H1 (cell line): ENCODE results near the gene RAMACL. TPM values are rescaled to one million over a fixed set of nuclear protein-coding genes. Genes with fewer than 3 reads are reported as not detected.

Experiments
- CTCF ChIA-PET: fragments of 300-600 bp; sonication (Branson Sonifier 250); formaldehyde crosslinking; loops from one replicate; lab custom pipeline; 2021; ENCODE audit not compliant: partially characterized antibody; lab: Charles Lee
- POLR2A ChIA-PET: fragments of 300-600 bp; sonication (Branson Sonifier 250); formaldehyde crosslinking; loops from one replicate; lab custom pipeline; 2021; ENCODE audit warnings: inconsistent platforms; ENCODE audit not compliant: partially characterized antibody; lab: Charles Lee
- DNase-seq, 2 experiments: peaks; one replicate each; pipeline versions ENCODE4 v3.0.0 to v3.0.0-alpha.2; 2010 to 2022; ENCODE audit warnings: low spot score in 2 of 2, low read depth in 1 of 2, mixed read lengths in 1 of 2
- FAIRE-seq: peaks from 2 replicates; lab custom pipeline; 2011; peaks lifted over from hg19 to GRCh38; lab: Jason Lieb, UNC
- H2AFZ ChIP-seq: 2 replicates; pipeline ENCODE4 v1.8.1; 2012; ENCODE audit warnings: low read length, inconsistent platforms
- H2AK5ac ChIP-seq: 2 replicates; pipeline ENCODE4 v1.6.1; 2013; ENCODE audit warnings: low read depth, low read length
- H2BK120ac ChIP-seq: replicated peaks from 2 replicates; pipeline ENCODE3; 2013; ENCODE audit warnings: low read depth, low read length, inconsistent platforms
- H2BK12ac ChIP-seq: 2 replicates; pipeline ENCODE4 v1.6.1; 2013; ENCODE audit warnings: low read depth, low read length
- H2BK15ac ChIP-seq: 2 replicates; pipeline ENCODE4 v1.6.1; 2013; ENCODE audit warnings: low read length
- H2BK20ac ChIP-seq: 2 replicates; pipeline ENCODE4 v1.6.1; 2013; ENCODE audit warnings: low read length
- H2BK5ac ChIP-seq: 2 replicates; pipeline ENCODE4 v1.6.1; 2013; ENCODE audit warnings: low read depth, low read length
- H3K14ac ChIP-seq: 2 replicates; pipeline ENCODE4 v1.6.1; 2013; ENCODE audit warnings: inconsistent platforms; ENCODE audit not compliant: insufficient read length
- H3K18ac ChIP-seq: 2 replicates; pipeline ENCODE4 v1.6.1; 2013; ENCODE audit warnings: low read length; ENCODE audit errors: extremely low read depth
- H3K23ac ChIP-seq: 2 replicates; pipeline ENCODE4 v1.6.1; 2013; ENCODE audit warnings: inconsistent platforms; ENCODE audit not compliant: insufficient read length
- H3K23me2 ChIP-seq: 2 replicates; pipeline ENCODE4 v1.6.1; 2013; ENCODE audit warnings: low read depth, low read length
- H3K27ac ChIP-seq: 2 replicates; pipeline ENCODE4 v1.6.1; 2011; ENCODE audit warnings: low read depth, low read length, inconsistent platforms
- H3K27me3 ChIP-seq, 4 experiments: replicated peaks in 1 of 4; 1 replicate in 1 of 4; 2 replicates in 3 of 4; pipeline versions ENCODE4 v1.6.1 to v1.8.1; 2011 to 2013; ENCODE audit warnings: low read length in 3 of 4, mild to moderate bottlenecking in 3 of 4, inconsistent platforms in 2 of 4, mixed read lengths in 2 of 4, moderate library complexity in 1 of 4; ENCODE audit not compliant: control insufficient read depth in 3 of 4, insufficient read depth in 3 of 4; ENCODE audit errors: extremely low read depth in 1 of 4
- H3K36me3 ChIP-seq, 4 experiments: 2 replicates each; pipeline versions ENCODE4 v1.6.1 to v1.8.1; 2011 to 2013; ENCODE audit warnings: mild to moderate bottlenecking in 4 of 4, low read length in 3 of 4, moderate library complexity in 2 of 4, control low read depth in 1 of 4, inconsistent platforms in 1 of 4; ENCODE audit not compliant: insufficient read depth in 4 of 4, control insufficient read depth in 2 of 4
- H3K4ac ChIP-seq: replicated peaks from 2 replicates; pipeline ENCODE3; 2013; ENCODE audit warnings: low read length, low read depth, mixed read lengths, inconsistent platforms; ENCODE audit not compliant: insufficient read length
- H3K4me1 ChIP-seq, 4 experiments: replicated peaks in 1 of 4; 1 replicate in 1 of 4; 2 replicates in 3 of 4; pipeline versions ENCODE4 v1.6.1 to v1.8.1; 2011 to 2013; ENCODE audit warnings: low read length in 3 of 4, inconsistent platforms in 2 of 4, mixed read lengths in 1 of 4; ENCODE audit not compliant: insufficient read depth in 4 of 4, control insufficient read depth in 3 of 4
- H3K4me2 ChIP-seq, 2 experiments: 2 replicates each; pipeline versions ENCODE4 v1.6.1 to v1.8.1; 2011 to 2013; ENCODE audit warnings: low read depth in 2 of 2, low read length in 2 of 2, control low read depth in 1 of 2, inconsistent platforms in 1 of 2, mild to moderate bottlenecking in 1 of 2; ENCODE audit not compliant: insufficient read depth in 1 of 2
- H3K4me3 ChIP-seq, 4 experiments: fragments of 200-600, 300-600 bp in 1 of 4; sonication (generic), shearing (Covaris generic), sonication (Bioruptor Twin) in 1 of 4; 2 replicates each; pipeline versions ENCODE4 v1.5.1 to v1.8.1; 2011 to 2016; ENCODE audit warnings: low read length in 4 of 4, low read depth in 3 of 4, control low read depth in 2 of 4, inconsistent platforms in 2 of 4, mild to moderate bottlenecking in 2 of 4, mixed read lengths in 1 of 4, moderate library complexity in 1 of 4; ENCODE audit not compliant: insufficient read depth in 2 of 4; ENCODE audit errors: extremely low read depth in 1 of 4
- H3K56ac ChIP-seq: replicated peaks from 2 replicates; pipeline ENCODE3; 2013; ENCODE audit warnings: low read depth, mild to moderate bottlenecking, mixed read lengths, low read length, inconsistent platforms; ENCODE audit not compliant: insufficient read length
- H3K79me1 ChIP-seq: 2 replicates; pipeline ENCODE4 v1.6.1; 2013; ENCODE audit warnings: low read depth, low read length, control low read depth
- H3K79me2 ChIP-seq, 2 experiments: 2 replicates each; pipeline versions ENCODE4 v1.6.1 to v1.8.1; 2012 to 2013; ENCODE audit warnings: low read length in 2 of 2, mild to moderate bottlenecking in 2 of 2, inconsistent platforms in 1 of 2; ENCODE audit not compliant: insufficient read depth in 2 of 2, control insufficient read depth in 1 of 2
- H3K9ac ChIP-seq, 4 experiments: replicated peaks in 1 of 4; 1 replicate in 1 of 4; 2 replicates in 3 of 4; pipeline versions ENCODE4 v1.6.1 to v1.8.1; 2011 to 2013; ENCODE audit warnings: low read depth in 3 of 4, low read length in 3 of 4, control low read depth in 2 of 4, mild to moderate bottlenecking in 2 of 4, moderate library complexity in 2 of 4, inconsistent platforms in 1 of 4; ENCODE audit errors: extremely low read depth in 1 of 4
- H3K9me3 ChIP-seq, 2 experiments: 2 replicates each; pipeline versions ENCODE4 v1.6.1 to v1.8.1; 2012 to 2013; ENCODE audit warnings: mild to moderate bottlenecking in 2 of 2, moderate library complexity in 2 of 2, control low read depth in 1 of 2, inconsistent platforms in 1 of 2, low read depth in 1 of 2, low read length in 1 of 2, mixed read lengths in 1 of 2; ENCODE audit not compliant: insufficient read depth in 2 of 2
- H4K20me1 ChIP-seq, 2 experiments: replicated peaks in 1 of 2; 2 replicates each; pipeline versions ENCODE3 to v1.8.1; 2011 to 2013; ENCODE audit warnings: inconsistent platforms in 2 of 2, low read length in 2 of 2, mild to moderate bottlenecking in 1 of 2; ENCODE audit not compliant: insufficient read depth in 2 of 2, control insufficient read depth in 1 of 2
- H4K5ac ChIP-seq: 2 replicates; pipeline ENCODE4 v1.6.1; 2013; ENCODE audit warnings: low read length, low read depth, mixed read lengths, inconsistent platforms; ENCODE audit not compliant: insufficient read length
- H4K8ac ChIP-seq: 2 replicates; pipeline ENCODE4 v1.8.0; 2013; ENCODE audit warnings: mild to moderate bottlenecking, moderate library complexity, low read length, inconsistent platforms; ENCODE audit not compliant: insufficient read depth; ENCODE audit errors: extremely low read depth
- H4K91ac ChIP-seq: replicated peaks from 2 replicates; pipeline ENCODE3; 2013; ENCODE audit warnings: low read length, mixed read lengths, inconsistent platforms; ENCODE audit not compliant: insufficient read length
- POU5F1 ChIP-seq: IDR thresholded peaks from 2 replicates; pipeline ENCODE4 v1.6.1; 2011; ENCODE audit warnings: low read depth, mild to moderate bottlenecking, low read length, moderate library complexity
- WGBS, 2 experiments: shearing (Covaris generic) in 1 of 2; methylation state at CpG; one replicate each; pipeline versions ENCODE4 v1.1.6 to v1.1.7; 2013 to 2015; ENCODE audit warnings: low lambda C conversion rate in 2 of 2, mixed read lengths in 2 of 2, inconsistent platforms in 1 of 2, low coverage in 1 of 2, missing lambda C conversion rate in 1 of 2; ENCODE audit not compliant: insufficient replicate concordance in 2 of 2, insufficient coverage in 1 of 2, insufficient read length in 1 of 2; ENCODE audit errors: extremely low coverage in 1 of 2, missing lambda C conversion rate in 1 of 2; 5-methylcytosine and 5-hydroxymethylcytosine counted together
- polyA plus RNA-seq, 7 experiments: library from polyadenylated mRNA; depleted of rRNA in 3 of 7; stranded (reverse) in 5 of 7; unstranded in 2 of 7; fragments of >200 nt in 5 of 7; fragments of 200-250 nt in 2 of 7; gene quantifications; 1 replicate in 5 of 7; 2 replicates in 1 of 7; 4 replicates in 1 of 7; pipeline versions ENCODE4 v1.2.1 to v1.2.3, GENCODE V29; 2011 to 2013; ENCODE audit warnings: missing spikeins in 2 of 7, mixed read lengths in 2 of 7
- total RNA-seq: library from RNA; stranded (reverse); fragmentation: NEBNext Ultra II Directional; extraction: Animal tissue kit (Norgen Biotek cat#: 25700); gene quantifications from 2 replicates; pipeline ENCODE4 v1.2.1, GENCODE V29; 2021

Gene RAMACL
- total and polyA plus RNA-seq, 2 of the 8 experiments (the other 6 are each of a cell fraction or from before 2014, with no cell fraction given), result 0.23 to 0.97 TPM

- Histone ChIP-seq H4K8ac (no peak overlapping the region), H3K79me1 (peaks cover 5% of the 10 kb centered on the region), H3K23me2 (no peaks in the 10 kb centered on the region), H3K36me3 (no peaks in the 10 kb centered on the region), H2BK5ac (no peak overlapping the region), H3K79me2 (peaks cover 3 to 43% of the 10 kb centered on the region in 2 experiments; a peak in 3 of 4 replicates), H4K5ac (no peak overlapping the region), H2BK12ac (no peak overlapping the region), H3K4me2 (no peak overlapping the region), H3K27ac (no peak overlapping the region), H4K91ac (no peak overlapping the region), H2BK15ac (no peak overlapping the region), H3K27me3 (no peaks in the 10 kb centered on the region), H3K23ac (no peak overlapping the region), H4K20me1 (peaks cover 4 to 11% of the 10 kb centered on the region in 2 experiments), H3K9me3 (no peaks in the 10 kb centered on the region), H2AFZ (no peak overlapping the region), H3K9ac (no peak overlapping the region), H2AK5ac (no peak overlapping the region), H3K18ac (no peak overlapping the region), H2BK120ac (no peak overlapping the region), H3K14ac (no peak overlapping the region), H3K4me1 (peaks cover 2 to 15% (median 11%) of the 10 kb centered on the region in 4 experiments), H3K4me3 (no peak overlapping the region), H3K4ac (no peak overlapping the region), H2BK20ac (no peak overlapping the region), H3K56ac (no peak overlapping the region)
- DNase-seq, result no peak
- TF ChIP-seq POU5F1, result no peak
- CTCF ChIA-PET, result interaction anchor here (0.8 to 2.6 kb wide), 5 partner anchors 9 to 83 kb away, joined by 3 to 14 read pairs (median 3); no protein-coding TSS in a partner anchor
- FAIRE-seq, result no peak
- POLR2A ChIA-PET, result no interaction called here
- WGBS, 2 experiments, result 85% methylated on average over 6 of the region's 6 CpGs; no CpG with 5 or more reads in 1 of the 2 experiments
Observed at GRCh38 chr6:166555086-166555485, 31.4 kb downstream of the RAMACL start.
